ENCODE results near the gene LRRC45. TPM values are rescaled to one million over a fixed set of nuclear protein-coding genes. Genes with fewer than 3 reads are reported as not detected.

LRRC45 gene
- polyA plus RNA-seq, 4 donors, result 10.0 to 19.6 (median 17.1) TPM

- no peak for DNase-seq (ENCODE audit: low read depth in 4 of 4, low spot score in 2 of 4)
Observed at GRCh38 chr17:82018152-82018988, 4.7 kb upstream of the LRRC45 start.

DNA sequence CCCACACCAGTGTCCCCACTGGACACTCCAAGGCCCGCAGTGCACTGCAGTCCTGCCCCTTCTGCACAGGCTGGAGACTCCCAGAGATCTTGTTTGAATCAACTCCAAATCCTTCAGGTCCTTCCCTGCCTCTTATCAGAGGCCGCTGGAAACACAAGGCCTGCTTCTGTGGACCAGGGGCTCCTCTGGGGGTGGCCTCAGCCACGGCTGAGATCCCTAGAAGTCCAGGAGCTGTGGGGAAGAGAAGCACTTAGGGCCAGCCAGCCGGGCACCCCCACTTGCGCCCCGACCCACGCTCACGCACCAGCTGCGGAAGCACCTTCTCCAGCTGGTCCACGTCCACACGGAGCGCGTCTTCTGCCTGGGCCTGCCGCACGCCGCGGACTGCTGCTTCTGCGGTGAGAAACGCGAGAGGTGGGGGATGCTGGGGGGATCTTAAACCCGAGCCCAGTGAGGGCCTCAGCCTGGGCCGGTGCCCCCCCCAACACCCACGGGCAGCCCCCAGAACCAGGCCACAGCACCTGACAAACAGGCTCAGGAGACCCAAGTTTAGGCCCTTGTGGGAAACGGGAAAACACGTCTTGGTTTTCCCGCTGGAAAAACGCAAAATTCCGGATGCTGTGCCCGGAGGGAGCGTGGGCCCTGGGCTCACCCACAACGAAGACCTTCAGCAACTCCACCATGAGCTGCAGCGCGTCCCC lies 4.0 kb upstream of the LRRC45 start:
- DNase-seq (ENCODE audit: low read depth in 4 of 4, low spot score in 2 of 4), result no peak

DNA sequence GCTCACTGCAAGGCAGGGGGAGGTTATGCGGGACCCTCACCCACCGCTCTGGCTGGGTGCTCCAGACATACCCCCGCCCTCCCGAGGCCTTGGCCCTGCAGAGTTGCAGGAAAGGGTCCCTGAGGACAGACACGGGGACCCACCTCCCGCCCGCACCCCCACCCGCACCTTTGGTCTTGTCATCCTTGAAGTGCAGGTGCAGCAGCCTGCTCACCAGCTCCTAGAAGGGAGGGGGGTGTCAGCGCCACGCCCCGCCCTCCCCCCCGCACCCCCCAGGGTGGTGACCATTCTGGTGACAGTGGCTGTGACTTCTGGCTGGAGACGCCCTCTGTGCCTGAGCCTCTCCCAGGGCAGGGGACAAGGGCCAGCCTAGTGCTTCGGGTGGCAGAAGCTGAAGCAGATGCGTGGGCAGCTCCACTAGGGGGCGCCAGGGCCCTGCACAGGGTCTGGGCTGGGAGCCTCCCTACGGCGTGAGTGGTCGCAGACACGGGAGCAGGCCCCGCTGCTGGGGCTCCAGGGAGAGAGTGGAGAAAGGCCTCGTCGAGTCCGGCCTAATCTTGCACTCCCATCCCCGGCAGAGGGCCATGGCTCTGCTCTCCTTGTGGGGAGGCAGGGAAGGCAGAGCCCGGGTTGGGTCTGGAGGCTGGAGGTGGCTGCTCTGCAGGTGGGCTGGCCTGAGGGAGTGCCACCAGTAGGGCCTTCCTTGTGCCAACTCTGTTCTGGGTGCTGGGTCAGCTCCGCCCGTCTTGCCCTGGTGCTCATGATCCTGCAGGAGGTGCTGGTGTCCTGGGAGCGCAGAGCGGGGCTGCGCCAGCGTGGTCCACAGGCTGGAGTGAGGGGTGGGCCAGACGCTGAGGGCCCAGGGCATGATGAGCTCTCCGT lies 3.2 kb upstream of the LRRC45 start:
- DNase-seq (ENCODE audit: low read depth in 4 of 4, low spot score in 2 of 4), result no peak

- DNase-seq (ENCODE audit: low read depth in 4 of 4, low spot score in 2 of 4), result no peak
Observed at GRCh38 chr17:82020572-82021106, 2.5 kb upstream of the LRRC45 start.

DNA sequence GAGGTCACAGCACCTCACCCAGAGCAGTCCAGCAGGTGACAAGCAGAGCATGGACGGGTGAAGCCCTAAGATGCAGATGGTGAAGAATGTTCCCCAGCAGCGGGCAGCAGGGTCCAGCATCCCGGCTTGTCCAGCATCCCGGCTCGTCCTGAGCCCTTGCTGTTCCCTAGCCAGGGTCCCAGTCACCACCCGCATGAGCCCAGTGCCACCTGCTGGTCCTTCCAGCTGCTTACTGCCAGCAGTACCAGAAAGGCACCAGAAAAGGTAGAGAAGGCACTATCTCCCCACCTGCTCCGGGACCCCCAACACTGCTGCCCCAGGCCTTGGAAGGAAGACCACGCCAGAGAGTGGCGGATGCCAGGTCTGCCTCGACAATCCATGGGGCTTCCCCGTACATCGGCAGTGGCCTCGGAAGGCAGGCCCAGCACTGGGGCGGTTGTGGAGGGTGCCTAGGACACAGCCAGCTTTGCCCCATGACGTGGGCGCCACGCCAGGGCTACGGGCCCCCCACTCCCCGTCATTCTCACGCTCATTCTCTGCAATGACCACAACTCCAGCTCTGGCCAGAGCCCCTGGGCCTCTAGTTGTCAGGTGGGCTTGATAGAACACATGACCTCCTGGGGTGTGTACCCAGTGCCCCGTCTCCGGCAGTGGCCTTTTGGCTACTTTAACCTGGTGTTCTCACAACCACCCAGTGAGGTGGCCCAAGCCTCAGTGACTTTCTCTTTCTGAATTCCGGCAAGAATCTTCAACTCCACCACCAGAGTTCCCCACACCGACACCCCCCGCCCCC lies 1.8 kb upstream of the LRRC45 start:
- no peak for DNase-seq (ENCODE audit: low read depth in 4 of 4, low spot score in 2 of 4)

DNA sequence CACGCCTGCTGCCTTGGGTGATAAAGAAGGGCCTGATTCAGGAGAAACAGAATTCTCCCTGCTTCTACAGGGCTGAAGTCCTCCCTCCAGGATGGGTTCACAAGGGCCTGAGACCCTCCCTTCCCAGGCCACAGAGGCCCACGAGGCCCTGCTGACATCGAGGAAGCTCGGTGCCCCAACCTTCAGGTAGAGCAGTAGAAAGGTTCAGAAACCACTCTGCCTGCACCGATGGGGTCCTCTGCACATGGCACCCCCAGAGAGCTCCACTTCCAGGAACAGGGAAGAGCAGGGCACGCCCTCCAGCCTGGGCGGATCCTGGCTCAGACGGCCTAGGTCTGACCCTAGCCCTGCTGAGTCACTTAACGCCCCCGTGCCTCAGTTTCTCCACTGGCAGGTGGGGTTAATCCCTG lies 1.2 kb upstream of the LRRC45 start:
- no peak for DNase-seq (ENCODE audit: low read depth in 4 of 4, low spot score in 2 of 4)

- no peak for DNase-seq (ENCODE audit: low read depth in 4 of 4, low spot score in 2 of 4)
Observed at GRCh38 chr17:82022310-82022980, 660 bp upstream of the LRRC45 start, which contains the start of gene CENPX. CENPX (minus strand) TSS chr17:82022878; CDS start chr17:82022861, 17 bp downstream.

DNA sequence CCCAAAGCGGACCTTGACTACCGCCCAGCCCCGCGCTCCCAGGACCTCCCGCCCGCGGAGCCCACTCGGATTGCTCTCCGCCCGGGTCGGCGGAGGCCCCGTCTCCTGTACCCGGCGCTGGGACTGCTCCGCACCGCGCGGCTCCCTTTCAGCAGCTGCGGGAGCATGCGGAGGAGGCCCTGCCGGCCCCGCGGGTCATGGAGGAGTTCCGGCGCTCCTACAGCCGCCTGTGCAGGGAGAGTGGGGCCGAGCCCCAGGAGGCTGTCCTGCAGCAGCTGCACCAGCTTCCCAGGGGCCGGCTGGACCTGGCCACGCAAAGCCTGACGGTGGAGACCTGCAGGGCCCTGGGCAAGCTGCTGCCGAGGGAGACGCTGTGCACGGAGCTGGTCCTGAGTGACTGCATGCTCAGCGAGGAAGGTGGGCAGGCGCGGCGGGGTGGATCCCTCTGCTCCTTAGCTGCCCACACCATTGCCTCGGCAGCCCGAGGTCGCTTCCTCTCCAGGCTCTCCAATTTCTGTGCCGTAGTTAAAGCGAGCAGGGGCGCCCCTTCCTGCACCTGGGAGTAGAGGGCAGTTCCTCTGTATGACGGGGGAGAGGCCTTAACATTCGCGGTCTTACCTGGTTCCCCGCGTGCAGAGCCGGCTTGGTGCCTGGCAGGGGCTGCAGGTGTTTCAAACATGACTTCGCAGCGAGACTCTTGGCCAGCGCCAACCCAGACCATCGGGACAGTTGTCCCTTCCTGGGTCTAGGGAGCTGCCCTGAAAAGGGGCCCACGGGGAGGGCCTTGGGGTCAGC lies 539 bp downstream of the LRRC45 start:
- DNase-seq (ENCODE audit: low read depth in 4 of 4, low spot score in 2 of 4), result no peak

- no peak for DNase-seq (ENCODE audit: low read depth in 4 of 4, low spot score in 2 of 4)
Observed at GRCh38 chr17:82024859-82025258, 1.8 kb downstream of the LRRC45 start.

DNA sequence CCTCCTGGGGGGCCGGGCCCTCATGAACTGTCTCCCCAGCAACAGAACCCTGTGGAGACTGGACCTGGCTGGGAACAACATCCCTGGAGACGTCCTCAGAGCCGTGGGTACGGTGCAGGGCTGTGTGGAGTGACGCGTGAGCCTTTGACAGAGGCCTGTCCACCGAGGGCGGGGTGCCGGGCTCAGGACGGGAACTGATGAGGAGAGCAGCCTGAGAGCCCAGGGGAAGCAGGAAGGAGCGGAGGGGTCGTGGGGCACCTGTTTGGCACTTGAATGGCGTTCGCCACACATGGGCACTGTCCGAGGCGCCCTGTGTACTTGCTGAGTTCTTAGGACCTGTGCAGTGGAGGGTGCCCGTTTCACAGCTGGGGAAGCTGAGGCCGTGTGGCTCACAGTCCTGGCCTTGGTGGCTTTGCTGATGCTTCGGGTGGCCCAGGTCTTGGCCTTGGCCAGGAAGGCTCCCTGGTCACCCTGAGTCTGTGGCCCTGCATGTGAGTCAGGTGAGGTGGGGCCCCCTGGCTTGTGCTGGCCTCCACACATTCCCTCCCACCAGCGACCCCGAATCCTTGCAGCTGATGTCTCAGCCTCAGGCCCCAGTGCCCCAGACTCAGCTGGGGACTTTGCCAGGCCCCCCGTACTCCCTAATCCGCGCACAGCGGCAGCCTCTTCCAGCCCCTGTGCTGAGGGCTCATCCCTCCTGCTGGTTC lies 2.4 kb downstream of the LRRC45 start:
- DNase-seq (ENCODE audit: low read depth in 4 of 4, low spot score in 2 of 4), result no peak

DNA sequence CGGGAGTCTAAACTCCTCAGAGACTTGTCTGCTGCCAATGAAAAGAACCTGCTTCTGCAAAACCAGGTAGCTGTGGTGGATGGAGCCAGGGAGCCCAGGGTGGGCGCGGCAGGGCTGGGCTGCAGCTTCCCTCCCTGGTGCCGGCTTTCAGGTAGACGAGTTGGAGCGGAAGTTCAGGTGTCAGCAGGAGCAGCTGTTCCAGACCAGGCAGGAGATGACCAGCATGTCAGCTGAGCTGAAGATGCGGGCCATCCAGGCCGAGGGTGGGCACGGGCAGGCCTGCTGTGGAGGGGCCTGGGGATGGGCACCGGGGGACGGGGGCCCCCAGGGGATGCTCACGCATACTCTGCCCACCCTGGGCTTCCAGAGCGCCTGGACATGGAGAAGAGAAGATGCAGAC lies 5.1 kb downstream of the LRRC45 start:
- DNase-seq (ENCODE audit: low read depth in 4 of 4, low spot score in 2 of 4), result no peak

GRCh38 chr17:82028966-82029365 lies 5.9 kb downstream of the LRRC45 start:
- DNase-seq (ENCODE audit: low read depth in 4 of 4, low spot score in 2 of 4), result no peak

DNA sequence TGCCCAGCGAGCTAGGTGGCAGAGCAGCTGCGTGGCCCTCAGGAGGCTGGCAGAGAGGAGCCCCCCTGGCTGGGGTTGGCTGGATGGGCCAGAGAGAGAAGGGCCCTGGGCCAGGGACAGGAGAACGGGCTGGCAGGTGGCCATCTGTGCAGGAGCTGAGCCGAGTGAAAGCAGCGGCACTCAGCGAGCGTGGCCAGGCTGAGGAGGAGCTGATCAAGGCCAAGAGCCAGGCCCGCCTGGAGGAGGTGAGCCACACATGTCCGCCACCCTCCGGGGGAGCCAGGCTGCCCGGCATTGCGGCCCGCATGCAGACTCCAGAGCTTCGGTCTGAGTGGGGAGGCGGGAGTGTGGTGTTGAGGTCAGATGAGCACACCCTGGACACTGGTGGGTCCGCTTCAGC lies 6.3 kb downstream of the LRRC45 start:
- DNase-seq (ENCODE audit: low read depth in 4 of 4, low spot score in 2 of 4), result no peak

GRCh38 chr17:82029990-82030469 lies 6.9 kb downstream of the LRRC45 start:
- DNase-seq (ENCODE audit: low read depth in 4 of 4, low spot score in 2 of 4), result no peak

DNA sequence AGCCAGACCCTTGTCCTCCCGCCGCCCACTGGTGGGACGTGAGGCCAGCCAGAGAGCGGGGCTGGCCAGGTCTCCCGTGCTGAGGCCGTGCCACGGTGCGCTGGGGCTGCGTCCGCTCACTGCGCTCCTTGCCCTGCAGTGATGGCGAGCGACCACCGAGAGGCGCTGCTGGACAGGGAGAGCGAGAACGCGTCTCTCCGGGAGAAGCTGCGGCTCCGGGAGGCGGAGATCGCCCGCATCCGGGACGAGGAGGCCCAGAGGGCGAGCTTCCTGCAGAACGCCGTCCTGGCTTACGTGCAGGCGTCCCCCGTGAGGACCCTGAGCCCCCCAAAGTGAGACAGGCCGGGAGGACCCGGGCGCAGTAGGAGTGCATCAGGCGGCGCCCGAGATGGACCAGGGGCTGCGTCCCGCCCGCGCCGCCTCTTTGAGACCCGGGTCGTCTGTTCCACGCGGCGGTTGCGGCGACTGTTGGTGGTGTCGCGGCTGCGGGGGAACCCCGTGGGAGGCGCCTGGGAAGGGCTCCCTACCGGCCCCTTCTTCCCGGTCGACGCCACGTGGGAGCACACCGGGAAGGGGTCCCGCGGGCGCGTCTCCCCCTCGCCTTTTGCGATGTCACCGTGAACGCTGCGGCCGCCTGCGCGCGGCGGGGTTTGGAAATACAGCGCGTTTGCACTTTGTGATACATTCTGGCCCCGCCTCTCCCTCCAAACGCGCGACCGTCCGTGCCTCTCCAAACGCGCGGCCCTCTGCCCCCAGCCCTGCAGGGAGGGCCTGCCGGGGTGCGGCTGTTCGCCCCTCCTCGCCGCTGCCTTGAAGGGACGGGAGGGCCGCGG lies 7.6 kb downstream of the LRRC45 start:
- no peak for DNase-seq (ENCODE audit: low read depth in 4 of 4, low spot score in 2 of 4)

GRCh38 chr17:82031303-82031884 lies 8.3 kb downstream of the LRRC45 start, which contains the start of gene RAC3:
RAC3 (plus strand) TSS chr17:82031678; CDS start chr17:82031762, 84 bp downstream.
- DNase-seq (ENCODE audit: low read depth in 4 of 4, low spot score in 2 of 4), result no peak
